GM19467 (cell line): ENCODE measurements around the gene P3H2.

Experiments
- ATAC-seq: cut with Tn5 transposase; IDR thresholded peaks from one replicate; pipeline ENCODE4 v1.9.1; 2021; ENCODE audit warnings: mild to moderate bottlenecking, moderate library complexity; ENCODE audit not compliant: unreplicated experiment

The P3H2 gene

GRCh38 chr3:190058521-190059241, 62.0 kb downstream of the P3H2 start:
- ATAC-seq, result no peak

- no peak for ATAC-seq
Measured at GRCh38 chr3:190056742-190057141, 64.0 kb downstream of the P3H2 start.

- no peak for ATAC-seq
Measured at GRCh38 chr3:190055773-190056172, 64.9 kb downstream of the P3H2 start.

GRCh38 chr3:190053919-190054672, 66.6 kb downstream of the P3H2 start:
- ATAC-seq, result no peak

- ATAC-seq, result no peak
Measured at GRCh38 chr3:190051641-190052040, 69.1 kb downstream of the P3H2 start.

GRCh38 chr3:190048932-190049441, 71.7 kb downstream of the P3H2 start:
- ATAC-seq, result no peak

- no peak for ATAC-seq
Measured at GRCh38 chr3:190044974-190045373, 75.7 kb downstream of the P3H2 start.

GRCh38 chr3:190044142-190044541, 76.6 kb downstream of the P3H2 start:
- ATAC-seq, result no peak

GRCh38 chr3:190043741-190044140, 77.0 kb downstream of the P3H2 start:
- ATAC-seq, result no peak

GRCh38 chr3:190042558-190042957, 78.1 kb downstream of the P3H2 start:
- ATAC-seq, result no peak

- ATAC-seq, result no peak
Measured at GRCh38 chr3:190041333-190042041, 79.2 kb downstream of the P3H2 start.

GRCh38 chr3:190040145-190040544, 80.6 kb downstream of the P3H2 start:
- ATAC-seq, result no peak

GRCh38 chr3:190038050-190038933, 82.4 kb downstream of the P3H2 start:
- no peak for ATAC-seq

- no peak for ATAC-seq
Measured at GRCh38 chr3:190036631-190037030, 84.1 kb downstream of the P3H2 start.

GRCh38 chr3:190034446-190034845, 86.3 kb downstream of the P3H2 start:
- no peak for ATAC-seq

- ATAC-seq, result no peak
Measured at GRCh38 chr3:190032923-190033322, 87.8 kb downstream of the P3H2 start.

GRCh38 chr3:190031887-190032752, 88.6 kb downstream of the P3H2 start:
- no peak for ATAC-seq

- ATAC-seq, result no peak
Measured at GRCh38 chr3:190027116-190027515, 93.6 kb downstream of the P3H2 start.

GRCh38 chr3:190026154-190026553, 94.5 kb downstream of the P3H2 start:
- ATAC-seq, result no peak

- ATAC-seq, result no peak
Measured at GRCh38 chr3:190024912-190025311, 95.8 kb downstream of the P3H2 start.
